Measurements from ENCODE around the gene CAMK2A. TPM values are rescaled to one million over a fixed set of nuclear protein-coding genes. Genes with fewer than 3 reads are reported as not detected.

Gene CAMK2A
- total and polyA plus RNA-seq, 10 donors: 0.03 to 1.1 (median 0.66) TPM; not detected in 2

- intact Hi-C loops (cut with DNase I; ENCODE audit: low total_unique reads): no loop called here
- TF ChIP-seq POLR2AphosphoS5 (IDR thresholded peaks at IDR 0.05): no peak
- no peak for TF ChIP-seq POLR2A (IDR thresholded peaks at IDR 0.05)
- no peak for TF ChIP-seq CTCF (IDR thresholded peaks at IDR 0.05 in 8 of 11, conservative IDR thresholded peaks at IDR 0.05 in 3 of 11)
- 67 to 80% (median 73%) methylated on average over 6 of the region's 6 CpGs for WGBS, 5 donors
- DNase-seq: no peak
- H3K9me3 ChIP-seq: no peaks in the 10 kb centered on the region
- no peak overlapping the region for H3K27ac ChIP-seq
- H3K27me3 ChIP-seq (replicated peaks in 1 of 7): peaks cover 0 to 44% (median 15%) of the 10 kb centered on the region in 7 donors
- H3K36me3 ChIP-seq: no peaks in the 10 kb centered on the region
- peaks cover 0 to 28% (median 11%) of the 10 kb centered on the region in 6 donors for H3K4me1 ChIP-seq
- H3K4me3 ChIP-seq: no peak overlapping the region
Observed at GRCh38 chr5:150299571-150300327, 10.2 kb upstream of the CAMK2A start.

- no peaks in the 10 kb centered on the region for H3K36me3 ChIP-seq
- no peak overlapping the region for H3K4me3 ChIP-seq
- H3K9me3 ChIP-seq: no peaks in the 10 kb centered on the region
- WGBS, 5 donors: 82 to 95% (median 92%) methylated on average over 10 of the region's 10 CpGs
- DNase-seq: no peak
- H3K27me3 ChIP-seq (replicated peaks in 1 of 7): peaks cover 0 to 38% (median 15%) of the 10 kb centered on the region in 7 donors
- peaks cover 0 to 28% (median 11%) of the 10 kb centered on the region in 6 donors for H3K4me1 ChIP-seq
- H3K27ac ChIP-seq: no peak overlapping the region
- TF ChIP-seq POLR2A (IDR thresholded peaks at IDR 0.05) (no peak), POLR2AphosphoS5 (IDR thresholded peaks at IDR 0.05) (no peak), CTCF (IDR thresholded peaks at IDR 0.05 in 8 of 11, conservative IDR thresholded peaks at IDR 0.05 in 3 of 11) (no peak)
- intact Hi-C loops (cut with DNase I; ENCODE audit: low total_unique reads): no loop called here
Observed at GRCh38 chr5:150298701-150299451, 9.3 kb upstream of the CAMK2A start.

- peaks cover 0 to 30% (median 15%) of the 10 kb centered on the region in 7 donors for H3K27me3 ChIP-seq (replicated peaks in 1 of 7)
- no peak for DNase-seq
- H3K4me1 ChIP-seq: peaks cover 0 to 22% (median 11%) of the 10 kb centered on the region in 6 donors
- intact Hi-C loops (cut with DNase I; ENCODE audit: low total_unique reads): no loop called here
- H3K9me3 ChIP-seq: no peaks in the 10 kb centered on the region
- H3K36me3 ChIP-seq: no peaks in the 10 kb centered on the region
- no peak overlapping the region for H3K4me3 ChIP-seq
- H3K27ac ChIP-seq: no peak overlapping the region
- WGBS, 5 donors: 93 to 96% (median 94%) methylated on average over 19 to 31 of the region's 31 CpGs
- TF ChIP-seq CTCF (IDR thresholded peaks at IDR 0.05 in 8 of 11, conservative IDR thresholded peaks at IDR 0.05 in 3 of 11) (no peak), POLR2A (IDR thresholded peaks at IDR 0.05) (no peak)
Observed at GRCh38 chr5:150297934-150298595, 8.5 kb upstream of the CAMK2A start.

All from spleen (tissue), 11 donors.